NT2/D1 (cell line): Measurements from ENCODE around the gene CCDC63.

Source experiments
- DNase-seq: peaks from one replicate; pipeline ENCODE4 v3.0.0-alpha.2; 2011; ENCODE audit warnings: low read depth, low spot score
- H3K27me3 ChIP-seq: 2 replicates; pipeline ENCODE4 v1.6.0; 2011; ENCODE audit warnings: mild to moderate bottlenecking; ENCODE audit not compliant: insufficient read length, insufficient read depth
- H3K36me3 ChIP-seq: 2 replicates; pipeline ENCODE4 v1.6.1; 2011; ENCODE audit warnings: mild to moderate bottlenecking, low read length, mixed read lengths; ENCODE audit not compliant: insufficient read depth, insufficient read length
- H3K4me1 ChIP-seq: 2 replicates; pipeline ENCODE4 v1.5.1; 2011; ENCODE audit not compliant: insufficient read depth, insufficient read length
- H3K4me3 ChIP-seq: 2 replicates; pipeline ENCODE4 v1.5.1; 2011; ENCODE audit warnings: low read depth; ENCODE audit not compliant: insufficient read length
- H3K9ac ChIP-seq: 2 replicates; pipeline ENCODE4 v1.6.0; 2011; ENCODE audit warnings: low read depth; ENCODE audit not compliant: insufficient read length
- H3K9me3 ChIP-seq: 2 replicates; pipeline ENCODE4 v1.5.1; 2011; ENCODE audit warnings: mild to moderate bottlenecking, low read length; ENCODE audit not compliant: insufficient read depth
- SUZ12 ChIP-seq: IDR thresholded peaks from 2 replicates; pipeline ENCODE4 v1.6.1; 2011; ENCODE audit not compliant: insufficient read length, insufficient read depth; ENCODE audit errors: extremely low read depth
- YY1 ChIP-seq: IDR thresholded peaks from 2 replicates; pipeline ENCODE4 v1.6.1; 2011; ENCODE audit not compliant: insufficient read length, insufficient read depth
- ZNF274 ChIP-seq: IDR thresholded peaks from 2 replicates; pipeline ENCODE4 v1.6.1; 2011; ENCODE audit warnings: mild to moderate bottlenecking, low read depth, low read length

CCDC63 gene

GRCh38 chr12:110844551-110845338 is 2.0 kb upstream of the CCDC63 start:
- DNase-seq: no peak
- H3K27me3 ChIP-seq: no peaks in the 10 kb centered on the region

GRCh38 chr12:110845339-110845682 is 1.5 kb upstream of the CCDC63 start:
- H3K9me3 ChIP-seq: peaks cover 3% of the 10 kb centered on the region; the same call in 1 of the 2 replicates
- TF ChIP-seq ZNF274: no peak
- no peak for TF ChIP-seq YY1
- no peak for TF ChIP-seq SUZ12
- no peaks in the 10 kb centered on the region for H3K27me3 ChIP-seq
- H3K36me3 ChIP-seq: no peaks in the 10 kb centered on the region
- DNase-seq: no peak
- no peak overlapping the region for H3K4me3 ChIP-seq
- H3K4me1 ChIP-seq: peaks cover 5% of the 10 kb centered on the region
- no peak overlapping the region for H3K9ac ChIP-seq

More at GRCh38 chr12:110844551-110845338, 2.0 kb upstream of the CCDC63 start:
- H3K9ac ChIP-seq: no peak overlapping the region
- H3K4me1 ChIP-seq: peaks cover 5% of the 10 kb centered on the region
- peaks cover 2% of the 10 kb centered on the region; the same call in 1 of the 2 replicates for H3K9me3 ChIP-seq
- H3K4me3 ChIP-seq: no peak overlapping the region
- TF ChIP-seq SUZ12: no peak
- no peak for TF ChIP-seq YY1
- TF ChIP-seq ZNF274: no peak
- no peaks in the 10 kb centered on the region for H3K36me3 ChIP-seq

- peaks cover 3% of the 10 kb centered on the region; the same call in 1 of the 2 replicates for H3K9me3 ChIP-seq
- no peak overlapping the region for H3K9ac ChIP-seq
- no peaks in the 10 kb centered on the region for H3K27me3 ChIP-seq
- TF ChIP-seq ZNF274 (no peak), YY1 (no peak), SUZ12 (no peak)
- no peak for DNase-seq
- H3K4me3 ChIP-seq: no peak overlapping the region
- peaks cover 5% of the 10 kb centered on the region for H3K4me1 ChIP-seq
- H3K36me3 ChIP-seq: no peaks in the 10 kb centered on the region
These were observed 1.6 kb downstream of the CCDC63 start for GRCh38 chr12:110848314-110848923.

- DNase-seq: no peak
- Histone ChIP-seq H3K4me3 (no peak overlapping the region), H3K9ac (no peak overlapping the region), H3K27me3 (no peaks in the 10 kb centered on the region), H3K9me3 (peaks cover 3% of the 10 kb centered on the region; the same call in 1 of the 2 replicates), H3K36me3 (no peaks in the 10 kb centered on the region), H3K4me1 (peaks cover 5% of the 10 kb centered on the region)
- TF ChIP-seq ZNF274: no peak
- no peak for TF ChIP-seq YY1
- TF ChIP-seq SUZ12: no peak
These were observed 2.4 kb downstream of the CCDC63 start for GRCh38 chr12:110849221-110849620.

GRCh38 chr12:110849748-110850403 is 3.1 kb downstream of the CCDC63 start:
- Histone ChIP-seq H3K4me3 (no peak overlapping the region), H3K9ac (no peak overlapping the region), H3K9me3 (peaks cover 3% of the 10 kb centered on the region; the same call in 1 of the 2 replicates), H3K4me1 (peaks cover 5% of the 10 kb centered on the region), H3K36me3 (no peaks in the 10 kb centered on the region), H3K27me3 (no peaks in the 10 kb centered on the region)
- no peak for DNase-seq
- TF ChIP-seq SUZ12 (no peak), ZNF274 (no peak), YY1 (no peak)

GRCh38 chr12:110850762-110851161 is 4.0 kb downstream of the CCDC63 start:
- no peaks in the 10 kb centered on the region for H3K36me3 ChIP-seq
- H3K4me1 ChIP-seq: peaks cover 5% of the 10 kb centered on the region
- DNase-seq: no peak
- H3K27me3 ChIP-seq: no peaks in the 10 kb centered on the region
- H3K4me3 ChIP-seq: no peak overlapping the region
- no peak overlapping the region for H3K9ac ChIP-seq
- H3K9me3 ChIP-seq: peaks cover 3% of the 10 kb centered on the region; the same call in 1 of the 2 replicates
- TF ChIP-seq ZNF274: no peak

- no peak overlapping the region for H3K4me3 ChIP-seq
- no peaks in the 10 kb centered on the region for H3K27me3 ChIP-seq
- H3K9me3 ChIP-seq: peaks cover 3% of the 10 kb centered on the region; the same call in 1 of the 2 replicates
- DNase-seq: no peak
- TF ChIP-seq YY1: no peak
- TF ChIP-seq SUZ12: no peak
- TF ChIP-seq ZNF274: no peak
- H3K4me1 ChIP-seq: no peaks in the 10 kb centered on the region
- H3K9ac ChIP-seq: no peak overlapping the region
- H3K36me3 ChIP-seq: no peaks in the 10 kb centered on the region
These were observed 7.0 kb downstream of the CCDC63 start for GRCh38 chr12:110853836-110854235.
